ENCODE data around the gene SARNP. TPM values are rescaled to one million over a fixed set of nuclear protein-coding genes. Genes with fewer than 3 reads are reported as not detected.

The SARNP gene
- total and polyA plus RNA-seq, 7 donors = 38.3 to 98.0 (median 52.6) TPM

- no peak for DNase-seq
- Histone ChIP-seq H3K27me3 (ENCODE audit: insufficient read depth in 3 of 3, low read length in 2 of 3) (peaks cover 0 to 13% (median 0%) of the 10 kb centered on the region in 3 donors), H3K36me3 (ENCODE audit: insufficient read depth in 1 of 2, low read depth in 1 of 2) (no peaks in the 10 kb centered on the region), H3K4me1 (no peaks in the 10 kb centered on the region), H3K4me3 (no peak overlapping the region), H3K9me3 (no peaks in the 10 kb centered on the region), H3K27ac (no peak overlapping the region)
- intact Hi-C loops (cut with DNase I) = no loop called here
- 81 to 82% (median 81%) methylated on average over 5 of the region's 5 CpGs for WGBS, 3 donors
- ATAC-seq = no peak
- TF ChIP-seq CTCF (IDR thresholded peaks at IDR 0.05) = no peak
These were observed 27.8 kb upstream of the SARNP start for GRCh38 chr12:55845361-55845760.

DNA sequence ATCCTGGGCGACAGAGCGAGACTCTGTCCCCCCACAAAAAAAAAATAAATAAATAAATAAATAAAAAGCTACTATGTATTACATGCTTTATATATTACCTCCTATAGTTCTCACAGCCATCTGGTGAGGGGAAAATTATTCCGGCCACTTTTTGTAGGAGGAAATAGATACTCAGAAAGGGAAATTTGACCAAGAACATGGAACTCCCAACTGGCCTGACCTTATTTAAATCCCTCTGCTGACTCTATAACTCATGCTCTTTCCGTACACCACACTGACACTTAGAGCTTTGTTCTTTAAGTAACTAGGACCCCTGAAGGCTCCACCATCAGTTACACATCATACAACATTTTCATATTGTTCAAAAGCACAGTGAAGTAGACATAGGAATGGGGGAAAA lies 27.4 kb upstream of the SARNP start:
- WGBS, 3 donors = 80 to 81% (median 80%) methylated on average over 4 of the region's 4 CpGs
- Histone ChIP-seq H3K4me3 (no peak overlapping the region), H3K36me3 (ENCODE audit: insufficient read depth in 1 of 2, low read depth in 1 of 2) (no peaks in the 10 kb centered on the region), H3K9me3 (no peaks in the 10 kb centered on the region), H3K27ac (no peak overlapping the region), H3K27me3 (ENCODE audit: insufficient read depth in 3 of 3, low read length in 2 of 3) (peaks cover 0 to 10% (median 0%) of the 10 kb centered on the region in 3 donors), H3K4me1 (no peaks in the 10 kb centered on the region)
- no peak for ATAC-seq
- intact Hi-C loops (cut with DNase I) = no loop called here
- no peak for TF ChIP-seq CTCF (IDR thresholded peaks at IDR 0.05)
- no peak for DNase-seq

DNA sequence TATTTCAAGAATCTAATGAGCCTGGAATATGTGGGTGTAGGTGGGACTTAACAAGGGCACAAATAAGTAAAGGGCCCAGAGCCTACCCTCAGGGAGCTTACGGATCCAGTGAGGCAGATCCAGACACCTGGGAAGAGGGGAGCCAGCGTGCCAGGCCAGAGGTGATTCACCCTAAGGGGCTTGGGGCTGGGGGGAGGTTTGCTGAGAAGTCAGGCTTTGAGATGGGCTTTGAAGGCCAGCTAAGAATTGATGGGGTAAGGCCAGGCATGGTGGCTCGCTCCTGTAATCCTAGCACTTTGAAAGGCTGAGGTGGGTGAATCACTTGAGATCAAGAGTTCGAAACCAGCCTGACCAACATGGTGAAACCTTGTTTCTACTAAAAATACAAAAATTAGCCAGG lies 25.9 kb upstream of the SARNP start:
- Histone ChIP-seq H3K4me3 (no peak overlapping the region), H3K36me3 (ENCODE audit: insufficient read depth in 1 of 2, low read depth in 1 of 2) (no peaks in the 10 kb centered on the region), H3K4me1 (no peaks in the 10 kb centered on the region), H3K27ac (no peak overlapping the region), H3K9me3 (no peaks in the 10 kb centered on the region), H3K27me3 (ENCODE audit: insufficient read depth in 3 of 3, low read length in 2 of 3) (peaks cover 0 to 3% (median 0%) of the 10 kb centered on the region in 3 donors)
- WGBS, 3 donors = 95 to 96% (median 96%) methylated on average over 4 of the region's 4 CpGs
- intact Hi-C loops (cut with DNase I) = no loop called here
- TF ChIP-seq CTCF (IDR thresholded peaks at IDR 0.05) = no peak
- ATAC-seq (no peak), DNase-seq (no peak)

GRCh38 chr12:55842681-55843429 lies 25.3 kb upstream of the SARNP start, which contains the start of gene MMP19:
Gene MMP19 (minus strand): TSS chr12:55842936. CDS start chr12:55842830, 106 bp downstream.
- H3K27me3 ChIP-seq (ENCODE audit: insufficient read depth in 3 of 3, low read length in 2 of 3) = peaks cover 0 to 9% (median 3%) of the 10 kb centered on the region in 3 donors
- H3K4me1 ChIP-seq = no peaks in the 10 kb centered on the region
- no peaks in the 10 kb centered on the region for H3K9me3 ChIP-seq
- no peak for TF ChIP-seq CTCF (IDR thresholded peaks at IDR 0.05)
- H3K36me3 ChIP-seq (ENCODE audit: insufficient read depth in 1 of 2, low read depth in 1 of 2) = no peaks in the 10 kb centered on the region
- WGBS, 3 donors = 48 to 63% (median 52%) methylated on average over 8 to 10 of the region's 10 CpGs
- DNase-seq (no peak), ATAC-seq (peak; percentile 40 to 66 (median 48))
- H3K4me3 ChIP-seq = peak within 1 kb of the TSS; percentile 35
- intact Hi-C loops (cut with DNase I) = no loop called here
- H3K27ac ChIP-seq = no peak within 1 kb of the TSS

All from psoas muscle (tissue), 8 donors.